HUES64 (cell line): Measurements from ENCODE around the gene SPATS2.

Source experiments
- H3K27ac ChIP-seq: 2 replicates; pipeline ENCODE4 v1.7.0; 2013; ENCODE audit warnings: low read depth, low read length, inconsistent platforms
- H3K27me3 ChIP-seq: 2 replicates; pipeline ENCODE4 v1.6.1; 2013; ENCODE audit warnings: mild to moderate bottlenecking, low read length; ENCODE audit not compliant: insufficient read depth
- H3K36me3 ChIP-seq: 2 replicates; pipeline ENCODE4 v1.6.1; 2013; ENCODE audit warnings: mild to moderate bottlenecking, low read length; ENCODE audit not compliant: insufficient read depth
- H3K4me1 ChIP-seq: 2 replicates; pipeline ENCODE4 v1.6.1; 2013; ENCODE audit warnings: mild to moderate bottlenecking, low read length, moderate library complexity; ENCODE audit not compliant: insufficient read depth
- H3K4me3 ChIP-seq: 2 replicates; pipeline ENCODE4 v1.5.1; 2013; ENCODE audit warnings: mild to moderate bottlenecking, low read length, moderate library complexity
- H3K9ac ChIP-seq: 2 replicates; pipeline ENCODE4 v1.6.1; 2013; ENCODE audit warnings: mild to moderate bottlenecking, low read depth, low read length
- H3K9me3 ChIP-seq: 2 replicates; pipeline ENCODE4 v1.6.1; 2013; ENCODE audit warnings: low read depth, low read length; ENCODE audit not compliant: insufficient read depth
- WGBS: fragments of 150-250, 120-280 bp; methylation state at CpG from one replicate; pipeline ENCODE4 v1.1.7; 2013; ENCODE audit warnings: missing lambda C conversion rate; 5-methylcytosine and 5-hydroxymethylcytosine counted together

SPATS2 gene

DNA sequence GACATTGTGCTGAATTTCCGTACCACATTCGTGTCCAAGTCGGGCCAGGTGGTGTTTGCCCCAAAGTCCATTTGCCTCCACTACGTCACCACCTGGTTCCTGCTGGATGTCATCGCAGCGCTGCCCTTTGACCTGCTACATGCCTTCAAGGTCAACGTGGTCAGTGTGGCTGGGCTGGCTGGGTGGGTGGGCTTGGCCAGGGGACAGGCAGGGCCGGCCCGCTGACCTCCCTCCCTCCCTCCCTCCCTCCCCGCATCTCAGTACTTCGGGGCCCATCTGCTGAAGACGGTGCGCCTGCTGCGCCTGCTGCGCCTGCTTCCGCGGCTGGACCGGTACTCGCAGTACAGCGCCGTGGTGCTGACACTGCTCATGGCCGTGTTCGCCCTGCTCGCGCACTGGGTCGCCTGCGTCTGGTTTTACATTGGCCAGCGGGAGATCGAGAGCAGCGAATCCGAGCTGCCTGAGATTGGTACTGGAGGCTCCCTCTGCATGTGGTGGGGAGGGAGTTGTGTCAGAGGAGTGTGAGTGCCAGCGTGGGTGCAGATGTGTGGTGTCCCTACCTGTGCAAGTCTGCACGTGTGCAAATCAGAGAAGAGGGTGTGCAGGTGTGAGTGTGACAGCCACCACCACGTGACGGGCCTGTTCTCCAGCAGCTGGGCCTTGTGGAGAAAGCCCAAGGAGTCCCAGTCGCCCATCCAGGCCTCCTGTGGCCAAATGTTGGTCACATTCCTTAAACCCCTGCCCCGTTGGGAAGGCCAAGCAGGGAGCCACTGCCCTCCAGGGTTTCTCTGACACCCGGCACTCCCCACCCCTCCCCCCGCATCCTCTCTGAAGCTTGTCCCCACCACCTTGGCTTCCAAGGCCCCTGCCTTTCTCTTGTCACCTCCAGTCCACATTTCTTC, 176.9 kb downstream of the SPATS2 start:
- peak overlapping the region; percentile 31 for H3K4me3 ChIP-seq

DNA sequence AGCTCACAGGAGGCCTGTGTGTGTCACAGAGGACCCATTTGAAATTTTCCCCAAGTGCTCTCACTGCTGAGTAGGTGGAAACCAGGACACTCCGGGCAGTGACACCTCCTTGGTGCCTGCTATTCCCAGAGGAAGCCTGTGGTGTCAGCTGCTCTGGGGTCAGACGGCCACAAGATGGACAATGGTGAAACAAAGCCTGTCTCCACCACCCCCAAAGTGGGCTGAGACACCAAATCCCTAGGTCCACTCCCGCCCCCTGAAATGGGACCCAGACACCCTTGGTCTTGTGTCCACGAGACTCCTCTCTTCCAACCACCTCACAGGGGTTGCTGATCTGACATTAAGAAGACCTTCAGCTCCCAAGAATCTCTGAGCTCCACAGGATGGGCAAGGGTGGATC, 178.6 kb downstream of the SPATS2 start:
- no peak overlapping the region for H3K4me3 ChIP-seq

More for the DNA sequence above, 176.9 kb downstream of the SPATS2 start:
- Histone ChIP-seq H3K9ac (no peak overlapping the region), H3K9me3 (no peaks in the 10 kb centered on the region), H3K36me3 (no peaks in the 10 kb centered on the region), H3K27ac (no peak overlapping the region), H3K27me3 (peaks cover 96% of the 10 kb centered on the region), H3K4me1 (no peaks in the 10 kb centered on the region)
- WGBS = 16% methylated on average over 39 of the region's 39 CpGs

DNA sequence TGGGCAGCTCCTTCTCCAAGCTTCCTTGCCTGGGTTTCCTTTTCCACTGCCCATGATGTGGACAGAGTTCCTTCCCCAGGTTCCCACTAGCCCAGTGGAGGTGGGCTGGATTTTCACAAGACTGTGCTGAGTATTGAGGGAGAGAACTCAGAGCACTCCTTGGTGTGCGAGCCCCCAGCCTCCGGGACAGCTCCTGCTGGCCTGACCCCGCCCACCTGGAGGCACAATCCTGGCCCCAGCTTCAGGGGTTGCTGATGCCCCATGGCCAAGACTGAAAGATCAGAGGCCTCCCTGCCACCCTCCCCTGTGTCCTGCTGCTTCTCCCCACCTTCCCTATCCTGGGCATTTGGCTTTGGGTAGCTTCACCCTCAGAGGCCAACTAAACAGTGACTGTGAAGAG, 179.2 kb downstream of the SPATS2 start:
- WGBS = 65% methylated on average over 3 of the region's 3 CpGs
- 0 out of 2 replicates have a peak, but pooled peaks cover 3% of the 10 kb centered on the region for H3K4me1 ChIP-seq
- H3K4me3 ChIP-seq = no peak overlapping the region
- peaks cover 94% of the 10 kb centered on the region for H3K27me3 ChIP-seq
- no peaks in the 10 kb centered on the region for H3K36me3 ChIP-seq
- no peak overlapping the region for H3K9ac ChIP-seq
- no peak overlapping the region for H3K27ac ChIP-seq
- H3K9me3 ChIP-seq = no peaks in the 10 kb centered on the region

More for the DNA sequence above, 178.6 kb downstream of the SPATS2 start:
- 85% methylated on average over 4 of the region's 4 CpGs for WGBS
- Histone ChIP-seq H3K9ac (no peak overlapping the region), H3K36me3 (no peaks in the 10 kb centered on the region), H3K4me1 (0 out of 2 replicates have a peak, but pooled peaks cover 3% of the 10 kb centered on the region), H3K27ac (no peak overlapping the region), H3K27me3 (peaks cover 96% of the 10 kb centered on the region), H3K9me3 (no peaks in the 10 kb centered on the region)

DNA sequence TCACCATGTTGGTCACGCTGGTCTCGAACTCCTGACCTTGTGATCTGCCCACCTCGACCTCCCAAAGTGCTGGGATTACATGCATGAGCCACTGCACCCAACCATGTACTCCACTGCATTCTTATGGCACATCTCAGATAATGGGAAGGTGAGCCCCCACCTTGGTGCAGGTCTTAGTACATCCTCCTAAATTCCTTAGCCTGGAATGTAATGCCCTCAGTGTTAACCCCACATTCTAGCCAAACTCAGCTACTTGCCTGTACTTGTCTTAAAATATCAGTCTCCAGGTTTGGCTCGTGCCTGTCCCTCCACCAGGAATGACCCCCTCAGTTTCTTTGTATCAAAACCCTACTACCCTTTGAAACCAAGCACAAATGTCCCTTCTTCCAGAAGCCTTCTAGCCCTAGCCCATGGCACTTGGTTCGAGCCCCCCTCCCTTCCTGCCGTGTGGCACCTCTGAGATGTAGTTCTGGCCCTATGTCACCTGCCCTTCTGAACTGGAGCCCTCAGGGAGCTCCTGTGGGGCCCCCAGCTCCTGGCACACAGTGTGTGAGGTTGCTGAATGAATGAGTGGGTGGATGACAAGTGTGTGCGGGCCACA, 179.9 kb downstream of the SPATS2 start:
- Histone ChIP-seq H3K4me3 (no peak overlapping the region), H3K9ac (no peak overlapping the region), H3K4me1 (0 out of 2 replicates have a peak, but pooled peaks cover 3% of the 10 kb centered on the region), H3K36me3 (no peaks in the 10 kb centered on the region), H3K27ac (no peak overlapping the region), H3K27me3 (peaks cover 94% of the 10 kb centered on the region), H3K9me3 (no peaks in the 10 kb centered on the region)
- 88% methylated on average over 7 of the region's 7 CpGs for WGBS

GRCh38 chr12:49548481-49548821, 181.2 kb downstream of the SPATS2 start:
- 78% methylated on average over 8 of the region's 8 CpGs for WGBS
- peak overlapping the region; percentile 53 for H3K4me3 ChIP-seq

GRCh38 chr12:49548822-49549648, 181.8 kb downstream of the SPATS2 start:
- Histone ChIP-seq H3K4me1 (0 out of 2 replicates have a peak, but pooled peaks cover 3% of the 10 kb centered on the region), H3K27me3 (peaks cover 87% of the 10 kb centered on the region), H3K9ac (no peak overlapping the region), H3K4me3 (peak overlapping the region; percentile 53), H3K27ac (no peak overlapping the region), H3K36me3 (no peaks in the 10 kb centered on the region), H3K9me3 (no peaks in the 10 kb centered on the region)
- WGBS = 20% methylated on average over 70 of the region's 70 CpGs

More at GRCh38 chr12:49548481-49548821, 181.2 kb downstream of the SPATS2 start:
- Histone ChIP-seq H3K36me3 (no peaks in the 10 kb centered on the region), H3K27ac (no peak overlapping the region), H3K9ac (no peak overlapping the region), H3K27me3 (peaks cover 93% of the 10 kb centered on the region), H3K9me3 (no peaks in the 10 kb centered on the region), H3K4me1 (0 out of 2 replicates have a peak, but pooled peaks cover 3% of the 10 kb centered on the region)

GRCh38 chr12:49549735-49550692, 182.8 kb downstream of the SPATS2 start:
- H3K36me3 ChIP-seq = no peaks in the 10 kb centered on the region
- H3K4me3 ChIP-seq = peak overlapping the region; percentile 53; the same call in 1 of the 2 replicates
- H3K4me1 ChIP-seq = 0 out of 2 replicates have a peak, but pooled peaks cover 3% of the 10 kb centered on the region
- WGBS = 91% methylated on average over 28 of the region's 28 CpGs
- no peak overlapping the region for H3K27ac ChIP-seq
- peaks cover 77% of the 10 kb centered on the region for H3K27me3 ChIP-seq
- no peak overlapping the region for H3K9ac ChIP-seq
- H3K9me3 ChIP-seq = no peaks in the 10 kb centered on the region

GRCh38 chr12:49550693-49551252, 183.5 kb downstream of the SPATS2 start:
- Histone ChIP-seq H3K27me3 (peaks cover 70% of the 10 kb centered on the region), H3K4me1 (0 out of 2 replicates have a peak, but pooled peaks cover 3% of the 10 kb centered on the region), H3K9ac (no peak overlapping the region), H3K27ac (no peak overlapping the region), H3K36me3 (no peaks in the 10 kb centered on the region), H3K9me3 (no peaks in the 10 kb centered on the region), H3K4me3 (no peak overlapping the region)
- 84% methylated on average over 6 of the region's 6 CpGs for WGBS

- Histone ChIP-seq H3K9me3 (no peaks in the 10 kb centered on the region), H3K27me3 (peaks cover 61% of the 10 kb centered on the region), H3K4me3 (no peak overlapping the region), H3K9ac (no peak overlapping the region), H3K36me3 (peaks cover 9% of the 10 kb centered on the region), H3K27ac (no peak overlapping the region), H3K4me1 (0 out of 2 replicates have a peak, but pooled peaks cover 3% of the 10 kb centered on the region)
- WGBS = 89% methylated on average over 7 of the region's 7 CpGs
These were observed 184.8 kb downstream of the SPATS2 start for GRCh38 chr12:49552014-49552413.

- Histone ChIP-seq H3K4me1 (0 out of 2 replicates have a peak, but pooled peaks cover 3% of the 10 kb centered on the region), H3K27ac (no peak overlapping the region), H3K9me3 (no peaks in the 10 kb centered on the region), H3K27me3 (peaks cover 57% of the 10 kb centered on the region), H3K9ac (no peak overlapping the region), H3K4me3 (no peak overlapping the region), H3K36me3 (peaks cover 12% of the 10 kb centered on the region)
- 87% methylated on average over 9 of the region's 9 CpGs for WGBS
These were observed 185.2 kb downstream of the SPATS2 start for GRCh38 chr12:49552425-49552824.
